GM21390 (cell line): ENCODE measurements around the gene IL1RAP.
A peak's percentile ranks its signal among the peaks of the same experiment; 100 is the strongest.

Experiments used
- ATAC-seq: cut with Tn5 transposase; IDR thresholded peaks from one replicate; pipeline ENCODE4 v1.9.1; 2021; ENCODE audit not compliant: unreplicated experiment

The IL1RAP gene

DNA sequence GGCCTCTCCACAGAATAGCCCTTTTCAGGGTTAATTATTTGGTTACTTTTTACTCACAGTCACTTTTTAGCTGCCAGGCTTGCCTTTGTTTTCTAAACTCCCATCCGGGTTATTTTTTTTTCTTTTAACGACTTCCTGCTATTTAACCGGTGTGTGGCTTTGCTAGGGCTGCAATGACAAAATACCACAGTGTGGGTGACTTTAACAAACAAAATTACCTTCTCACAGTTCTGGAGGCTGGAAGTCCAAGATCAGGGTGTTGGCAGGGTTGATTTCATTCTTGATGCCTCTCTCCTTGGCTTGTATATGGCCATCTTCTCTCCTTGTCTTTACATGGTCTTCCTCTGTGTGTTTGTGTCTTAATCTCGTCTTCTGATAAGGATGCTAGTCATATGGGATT, 91.5 kb downstream of the IL1RAP start:
- ATAC-seq: no peak

DNA sequence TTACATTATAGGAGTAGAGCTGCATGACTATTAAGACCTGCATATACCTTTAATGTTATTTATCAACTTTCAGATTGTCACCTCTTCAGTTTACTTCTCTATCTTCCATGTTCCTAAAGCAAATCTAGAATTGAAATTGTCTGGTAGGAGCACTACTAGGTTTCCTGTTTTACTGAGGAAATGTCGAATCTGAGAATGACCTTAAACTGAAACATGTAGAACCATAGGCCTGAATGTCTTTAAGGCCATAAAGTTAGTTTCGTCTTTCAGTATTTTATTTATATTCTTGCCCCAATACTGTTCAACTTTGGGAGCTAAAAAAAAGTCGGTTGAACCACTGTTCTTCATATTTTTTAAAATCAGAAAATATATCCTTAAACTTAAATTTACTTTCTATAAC, 92.7 kb downstream of the IL1RAP start:
- ATAC-seq: no peak

DNA sequence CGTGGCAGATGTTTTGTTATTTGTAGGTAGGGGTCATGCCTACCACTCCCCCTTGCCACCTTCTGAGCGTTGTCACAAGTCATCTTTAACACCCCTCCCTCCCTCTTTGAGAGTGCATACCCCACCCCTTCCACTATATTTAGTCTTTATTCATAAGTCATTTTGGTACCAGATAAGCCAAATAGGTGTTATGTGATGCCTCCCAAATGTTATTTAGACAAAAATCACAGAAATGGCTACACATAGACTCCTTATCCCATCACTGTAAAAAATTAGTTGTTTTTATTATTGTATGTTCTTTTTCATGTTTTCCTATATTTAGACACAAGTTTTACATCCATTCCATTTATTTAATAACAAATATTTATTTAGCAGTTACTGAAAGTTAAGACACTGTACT, 93.1 kb downstream of the IL1RAP start:
- no peak for ATAC-seq

DNA sequence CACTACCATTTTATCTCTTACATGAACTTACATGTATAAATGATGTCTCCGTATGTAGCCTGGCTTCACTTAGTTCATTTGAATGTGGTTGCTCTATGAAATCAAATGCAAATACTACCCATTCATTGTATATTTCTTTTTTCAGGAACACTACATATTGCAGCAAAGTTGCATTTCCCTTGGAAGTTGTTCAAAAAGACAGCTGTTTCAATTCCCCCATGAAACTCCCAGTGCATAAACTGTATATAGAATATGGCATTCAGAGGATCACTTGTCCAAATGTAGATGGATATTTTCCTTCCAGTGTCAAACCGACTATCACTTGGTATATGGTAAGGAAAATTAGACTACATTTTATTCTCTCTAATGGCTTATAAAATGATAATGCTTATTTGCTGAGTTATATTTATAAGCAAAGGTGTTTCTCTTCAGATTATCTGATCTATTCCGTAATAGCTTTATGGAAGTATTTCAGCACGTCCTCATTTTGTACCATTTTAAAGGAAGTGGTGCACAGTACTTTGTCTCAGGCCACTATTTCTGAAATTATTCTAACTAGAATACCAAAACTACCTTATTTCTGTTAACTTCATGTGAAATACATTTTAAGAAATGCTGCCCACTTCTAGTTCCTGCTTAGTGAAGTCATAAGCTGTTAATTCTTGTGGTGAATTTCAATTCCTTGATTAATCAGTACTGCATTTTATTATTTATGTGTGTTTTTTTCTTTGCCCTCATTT, 95.1 kb downstream of the IL1RAP start:
- ATAC-seq: no peak

DNA sequence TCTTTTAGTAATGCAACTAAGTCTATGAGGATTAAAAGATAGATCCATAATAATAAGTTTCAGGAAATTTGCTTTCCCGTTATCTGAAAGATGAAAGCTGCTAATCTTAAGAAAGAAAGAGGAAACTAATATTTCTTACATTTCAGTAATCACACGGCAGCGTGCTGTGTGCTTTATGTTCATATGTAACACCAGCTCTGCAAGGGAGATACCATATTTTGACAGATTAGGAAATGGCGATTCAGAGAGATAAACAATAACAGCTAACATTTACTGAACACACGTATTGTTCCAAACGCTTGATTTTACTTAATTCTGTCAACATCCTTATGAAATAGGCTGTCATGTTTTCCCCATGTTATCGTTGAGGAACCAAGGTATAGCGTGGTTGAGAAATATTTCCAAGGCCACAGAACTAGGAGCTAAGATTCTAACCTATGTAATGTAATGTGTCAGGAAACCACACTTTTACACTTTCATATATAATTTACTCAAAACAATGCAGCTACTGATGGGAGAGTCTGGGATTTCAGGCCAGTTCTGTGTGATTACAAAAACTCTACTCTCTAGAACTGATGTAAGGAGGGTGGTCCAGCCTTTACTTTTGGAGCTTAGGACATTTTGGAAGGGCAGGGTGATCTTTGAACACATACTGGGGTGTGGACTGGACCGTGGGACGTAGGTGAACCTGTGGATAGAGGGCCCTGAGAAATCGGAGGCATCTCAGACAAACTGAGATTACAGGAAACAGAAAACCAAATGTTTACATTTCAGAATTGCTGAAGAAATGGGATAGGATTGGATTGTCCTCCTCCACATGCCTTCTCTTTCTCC, 100.6 kb downstream of the IL1RAP start:
- ATAC-seq: no peak

DNA sequence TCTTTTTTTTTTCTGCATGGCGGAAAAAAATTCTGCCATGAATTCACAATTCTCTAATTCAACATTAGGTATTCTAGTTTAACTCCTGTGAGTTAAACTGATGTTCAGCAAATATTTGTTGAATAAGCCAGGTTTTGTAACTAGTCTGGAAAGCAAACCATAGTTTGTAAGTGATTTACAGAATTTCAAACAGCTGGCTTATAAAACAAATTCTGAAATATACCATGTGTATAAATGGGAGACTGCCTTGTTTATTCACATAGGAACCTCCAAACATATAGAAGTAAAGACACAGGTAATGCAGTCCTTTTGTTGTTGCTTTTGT, 101.1 kb downstream of the IL1RAP start:
- ATAC-seq: no peak

DNA sequence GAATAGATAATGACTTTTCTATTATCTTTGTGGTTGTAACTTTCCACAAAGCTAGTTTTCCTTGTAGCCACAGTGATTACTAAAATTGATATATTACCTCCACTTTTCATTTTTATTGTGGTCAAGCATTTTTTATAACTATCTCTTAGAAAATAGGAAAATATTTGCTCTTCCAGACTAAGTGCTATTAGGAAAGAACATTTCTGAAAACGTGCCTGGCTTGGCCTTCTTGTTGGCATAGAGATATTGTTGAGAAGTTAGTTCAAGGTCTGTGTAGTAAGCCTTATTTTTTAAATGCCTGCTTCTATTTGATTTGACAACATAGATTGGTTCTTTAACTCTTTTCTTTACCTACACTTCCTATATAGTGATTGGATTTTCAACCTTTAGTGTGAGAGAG, 101.7 kb downstream of the IL1RAP start:
- ATAC-seq: no peak

DNA sequence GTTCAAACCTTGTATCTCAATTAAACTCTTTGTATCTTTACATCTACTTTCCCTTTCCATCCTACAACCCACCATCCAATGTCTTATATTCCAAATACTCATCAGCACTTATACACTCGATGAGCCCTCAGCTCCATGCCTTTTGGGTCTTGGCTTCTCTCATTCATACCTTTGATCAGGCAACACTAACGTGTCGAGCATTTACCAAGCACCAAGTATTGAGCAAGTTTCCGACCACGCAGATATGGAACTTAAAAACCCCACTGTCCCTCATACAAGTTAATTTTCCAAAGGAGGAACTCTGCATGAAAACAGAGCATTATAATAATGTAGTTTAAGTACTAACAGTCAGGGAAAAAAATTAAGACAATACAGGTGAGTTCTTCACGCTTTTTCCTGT, 102.8 kb downstream of the IL1RAP start:
- no peak for ATAC-seq

DNA sequence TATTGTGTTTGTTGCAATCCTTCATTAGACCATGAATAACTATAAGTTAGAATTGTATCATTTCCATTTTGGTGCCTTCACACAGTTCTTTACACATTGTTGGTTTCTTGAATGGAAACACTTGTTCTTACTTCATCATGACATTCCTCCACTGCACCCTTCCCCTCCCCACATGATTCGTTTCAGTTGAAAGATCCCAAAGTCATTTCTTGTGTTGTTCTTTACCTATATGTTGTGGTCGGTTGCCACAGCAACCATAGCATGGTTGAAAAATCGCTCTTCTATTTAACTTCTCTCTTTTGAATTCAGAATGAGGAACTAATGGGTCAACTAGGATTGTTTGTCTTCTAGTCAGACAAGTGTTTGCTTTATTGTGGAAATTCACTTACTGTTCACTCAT, 103.3 kb downstream of the IL1RAP start:
- peak; percentile 80 for ATAC-seq

DNA sequence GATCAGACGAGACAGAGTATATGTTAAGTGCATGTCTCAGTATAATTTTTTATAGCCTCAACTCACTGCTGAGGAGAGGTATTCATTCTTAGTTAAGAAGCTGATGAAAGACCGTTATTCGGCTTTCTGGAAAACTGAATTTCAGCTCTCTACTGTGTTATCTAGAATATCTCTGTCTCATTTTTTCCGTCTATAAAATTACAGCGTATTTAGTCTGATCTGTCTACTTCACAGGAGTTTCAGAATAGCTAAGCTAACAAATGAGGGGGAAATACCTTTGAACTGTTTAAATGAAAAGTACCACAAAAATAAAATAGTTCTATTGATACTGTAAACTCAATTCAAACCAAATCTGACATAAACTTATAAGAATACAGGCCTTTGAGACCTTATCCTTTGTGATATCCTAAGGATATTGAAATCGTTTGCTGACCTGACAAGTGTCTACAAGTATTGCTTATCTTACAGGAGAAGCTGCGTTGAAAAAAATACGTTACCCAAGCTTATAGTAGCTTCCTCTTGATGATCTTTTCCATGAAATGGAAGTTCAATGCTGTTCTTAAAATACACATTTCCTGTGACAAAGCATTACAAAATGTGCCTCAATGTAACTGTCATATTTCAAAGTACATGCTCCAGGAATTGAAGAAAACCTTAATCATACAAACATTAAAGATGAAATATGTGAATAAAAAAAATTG, 104.6 kb downstream of the IL1RAP start:
- ATAC-seq: no peak

DNA sequence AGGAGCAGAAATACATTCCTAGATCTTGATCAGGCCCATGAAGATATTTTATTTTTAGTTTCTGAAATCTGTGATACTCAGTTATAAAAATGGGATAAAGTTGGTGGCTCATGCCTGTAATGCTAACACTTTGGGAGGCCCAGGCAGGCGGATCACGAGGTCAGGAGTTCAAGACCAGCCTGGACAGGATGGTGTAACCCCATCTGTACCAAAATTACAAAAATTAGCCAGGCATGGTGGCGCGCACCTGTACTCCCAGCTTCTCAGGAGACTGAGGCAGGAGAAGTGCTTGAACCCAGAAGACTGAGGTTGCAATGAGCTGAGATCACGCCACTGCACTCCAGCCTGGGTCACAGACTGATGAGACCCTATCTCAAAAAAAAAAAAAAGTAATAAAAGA, 105.5 kb downstream of the IL1RAP start:
- ATAC-seq: no peak

DNA sequence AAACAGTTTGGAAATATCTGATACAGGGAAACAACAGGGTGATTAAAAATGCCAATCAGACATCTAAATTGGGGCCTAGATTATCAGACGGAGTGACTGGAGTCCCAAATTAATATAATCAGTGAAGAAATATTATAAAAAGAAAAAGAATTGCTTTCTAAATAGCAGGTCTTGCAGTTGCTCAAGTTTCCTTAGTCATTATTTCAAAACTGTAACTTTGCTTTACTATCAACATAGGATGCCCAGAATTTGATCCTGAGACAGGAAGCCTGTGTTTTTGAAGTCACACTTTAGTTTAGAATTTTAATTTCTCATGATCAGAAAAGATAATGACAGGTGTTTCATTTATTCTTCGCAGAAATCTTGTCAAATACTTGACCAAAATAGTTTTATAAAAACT, 105.9 kb downstream of the IL1RAP start:
- no peak for ATAC-seq

DNA sequence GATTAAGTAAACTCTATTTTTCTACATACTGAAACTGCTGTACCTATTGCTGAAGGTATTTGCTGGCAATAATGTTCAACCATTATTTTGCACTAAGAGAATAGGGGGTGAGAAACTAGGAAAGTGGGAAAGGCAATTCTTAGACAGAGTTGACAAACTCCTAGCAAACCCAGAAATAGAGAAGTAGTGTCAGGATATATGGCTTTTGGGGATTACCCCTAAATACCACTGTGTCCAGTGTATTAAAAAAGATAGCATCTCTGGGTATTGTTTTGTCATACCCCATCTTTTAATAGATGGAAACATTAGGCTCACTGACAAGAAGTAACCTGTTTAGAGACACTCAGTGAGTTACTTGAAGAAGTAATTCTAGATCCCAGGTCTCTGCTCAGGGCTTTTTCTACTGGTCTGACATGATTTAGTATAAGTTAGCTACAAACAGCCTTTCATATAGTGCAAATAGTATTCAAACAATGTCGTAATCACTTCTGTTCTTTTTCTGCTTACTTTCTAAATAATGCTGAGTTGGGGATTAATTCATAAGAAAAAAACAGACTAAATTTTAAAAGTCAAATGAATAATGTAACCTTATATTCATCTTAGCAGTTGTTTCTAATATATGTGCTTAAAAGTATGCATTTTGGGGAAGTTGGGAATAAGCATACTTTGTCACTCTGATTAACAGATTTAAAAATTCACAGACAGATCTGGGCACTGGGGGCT, 107.2 kb downstream of the IL1RAP start:
- no peak for ATAC-seq

DNA sequence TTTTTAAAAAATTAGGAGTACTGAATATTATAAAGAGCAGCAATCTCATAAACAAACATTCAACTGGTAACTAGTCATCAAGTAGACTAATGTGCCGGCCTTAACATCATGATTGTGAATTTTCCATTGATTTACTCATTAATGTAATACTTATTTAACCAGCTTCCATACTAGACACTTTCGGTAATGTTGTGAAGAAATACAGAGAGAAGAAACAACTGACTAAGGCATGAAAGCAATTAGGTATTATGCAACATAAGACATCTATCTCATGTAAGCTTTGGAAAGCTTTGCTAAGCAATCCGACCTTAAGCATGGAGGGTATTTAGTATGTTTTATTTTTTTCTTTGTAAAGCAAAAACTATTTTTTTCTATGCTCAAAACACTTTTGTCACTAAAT, 108.0 kb downstream of the IL1RAP start:
- no peak for ATAC-seq

DNA sequence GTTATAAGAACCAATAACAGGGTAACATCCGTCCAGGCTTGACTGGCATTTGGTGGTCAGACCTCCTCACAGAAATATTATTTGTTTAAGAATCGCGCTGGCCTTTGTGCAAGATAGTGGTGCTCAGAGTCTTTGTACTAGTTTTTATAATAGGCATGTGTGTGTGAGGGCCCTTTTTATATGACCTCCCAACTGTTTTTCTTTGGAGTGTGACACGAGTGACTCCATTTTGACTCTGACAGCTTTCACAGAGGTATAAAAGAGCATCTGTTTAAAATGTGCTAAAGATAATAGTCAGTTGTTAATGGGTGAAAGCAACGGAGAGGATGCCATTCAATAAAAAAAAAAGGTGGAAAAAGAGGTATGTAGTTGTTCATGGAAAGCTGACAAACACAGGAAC, 110.4 kb downstream of the IL1RAP start:
- no peak for ATAC-seq

DNA sequence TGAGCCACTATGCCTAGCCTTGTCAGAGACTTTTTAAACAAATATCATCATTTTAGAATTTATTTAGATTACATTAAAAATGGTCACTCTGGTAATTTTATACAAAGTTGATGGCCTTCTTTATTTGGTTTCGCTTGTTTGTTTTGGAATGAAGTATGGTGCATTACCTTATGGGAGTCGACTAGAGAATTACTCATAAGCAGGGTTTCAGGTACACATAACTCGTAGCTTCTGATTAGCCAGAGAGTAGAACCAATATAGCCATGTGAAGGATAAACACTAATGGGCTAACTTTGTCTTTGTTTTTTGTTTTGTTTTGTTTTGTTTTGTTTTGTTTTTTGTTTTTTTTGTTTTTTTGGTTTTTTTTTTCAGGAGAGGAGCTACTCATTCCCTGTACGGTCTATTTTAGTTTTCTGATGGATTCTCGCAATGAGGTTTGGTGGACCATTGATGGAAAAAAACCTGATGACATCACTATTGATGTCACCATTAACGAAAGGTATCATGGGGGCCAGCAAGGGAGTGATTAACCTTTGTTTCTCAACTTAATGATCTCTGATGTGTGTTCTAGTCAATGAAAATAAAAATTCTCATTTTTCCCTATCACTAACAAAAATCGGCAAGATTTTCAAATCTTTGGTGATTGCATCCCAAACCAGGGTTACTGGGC, 113.2 kb downstream of the IL1RAP start:
- no peak for ATAC-seq

DNA sequence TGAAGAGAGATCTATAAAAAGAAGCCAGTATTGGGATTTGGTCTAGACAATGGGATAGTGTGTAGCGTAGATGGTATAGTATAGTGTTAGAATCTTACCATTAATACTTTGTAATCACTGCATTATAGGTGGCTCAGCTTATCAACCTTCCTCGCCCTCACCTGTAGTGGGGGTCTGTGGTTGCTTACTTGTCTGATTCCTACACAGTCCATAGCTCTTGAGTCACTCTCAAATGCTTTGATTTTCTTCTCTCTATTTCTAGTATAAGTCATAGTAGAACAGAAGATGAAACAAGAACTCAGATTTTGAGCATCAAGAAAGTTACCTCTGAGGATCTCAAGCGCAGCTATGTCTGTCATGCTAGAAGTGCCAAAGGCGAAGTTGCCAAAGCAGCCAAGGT, 115.2 kb downstream of the IL1RAP start:
- ATAC-seq: no peak

DNA sequence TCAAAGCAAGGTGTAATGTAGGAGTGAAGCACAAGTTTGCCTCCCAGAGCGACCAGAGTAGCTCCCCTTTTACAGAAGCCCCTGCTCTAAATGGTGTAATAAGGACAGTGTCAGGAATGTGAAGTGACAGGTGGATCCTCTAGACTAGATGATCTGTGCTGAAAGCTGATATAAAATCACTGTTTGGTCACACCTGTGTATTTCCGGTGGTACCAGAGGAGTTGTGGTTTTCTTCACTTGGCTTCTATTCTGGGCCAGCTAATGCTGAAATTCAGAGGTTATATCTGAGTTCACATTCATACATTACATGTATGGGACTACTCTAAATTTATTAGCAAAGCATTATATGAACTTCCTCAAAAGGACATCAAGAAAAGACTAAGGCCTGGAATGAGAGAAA, 117.4 kb downstream of the IL1RAP start:
- ATAC-seq: no peak

DNA sequence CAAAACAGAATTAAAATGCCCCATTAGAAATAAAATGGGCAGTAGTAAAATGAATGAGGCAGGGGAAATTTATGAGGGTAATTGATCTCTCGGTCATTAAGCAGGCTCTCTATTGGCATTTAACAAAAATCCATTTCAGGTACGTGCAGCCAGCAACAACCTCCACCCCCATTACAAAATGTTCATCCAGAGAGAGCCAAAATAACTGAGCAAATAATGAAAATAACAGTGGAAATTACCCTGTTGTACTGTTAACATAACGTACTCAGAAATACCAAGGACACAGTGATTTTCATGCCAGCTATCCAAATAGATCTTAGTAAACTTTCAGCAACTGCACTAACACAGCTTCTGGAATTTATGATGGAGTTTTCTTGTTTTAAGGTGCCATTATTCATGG, 127.7 kb downstream of the IL1RAP start:
- ATAC-seq: no peak

DNA sequence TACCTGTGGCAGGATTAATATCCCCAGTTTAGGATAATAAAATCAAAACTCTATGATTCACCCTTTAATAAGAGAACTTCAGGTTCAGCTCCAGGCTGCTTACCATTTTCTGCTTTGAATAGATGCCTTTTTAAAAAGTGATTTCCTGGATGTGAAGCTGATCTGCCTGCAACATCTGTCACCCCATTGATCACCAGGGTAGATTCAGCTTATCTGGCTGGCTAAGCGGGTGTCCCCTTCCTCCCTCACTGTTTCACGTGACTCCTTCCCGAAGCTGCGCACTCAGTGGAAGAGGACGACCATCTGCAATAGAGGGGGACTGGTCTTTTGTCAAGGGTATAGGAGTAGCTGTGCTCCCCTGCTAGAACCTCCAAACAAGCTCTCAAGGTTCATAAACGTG, 128.1 kb downstream of the IL1RAP start:
- ATAC-seq: no peak

DNA sequence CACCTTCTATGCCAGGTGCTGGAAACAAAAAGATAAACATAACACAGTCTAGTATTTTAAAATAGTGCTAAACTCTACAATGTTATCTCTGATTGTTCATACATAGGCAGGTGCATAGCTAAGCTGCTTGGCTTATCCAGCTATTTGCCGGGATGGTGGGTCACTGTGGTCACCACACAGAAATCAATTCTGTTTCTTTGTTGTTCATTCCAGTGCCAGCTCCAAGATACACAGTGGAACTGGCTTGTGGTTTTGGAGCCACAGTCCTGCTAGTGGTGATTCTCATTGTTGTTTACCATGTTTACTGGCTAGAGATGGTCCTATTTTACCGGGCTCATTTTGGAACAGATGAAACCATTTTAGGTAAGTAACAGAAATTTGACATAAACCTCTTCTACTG, 130.2 kb downstream of the IL1RAP start:
- no peak for ATAC-seq
